K562 (cell line): ENCODE data around the gene PRKAR2B. TPM values are rescaled to one million over a fixed set of nuclear protein-coding genes. Genes with fewer than 3 reads are reported as not detected.
A peak's percentile ranks its signal among the peaks of the same experiment; 100 is the strongest.

Experiments used
- ATAC-seq: fragments of 200-7000 bp; cut with Tn5 transposase; 3 replicates; pipeline ENCODE4 v1.9.1; 2020; ENCODE audit warnings: moderate library complexity
- BruUV-seq: library from RNA; stranded (reverse); fragments of 400-500 nt; replicated peaks from 2 replicates; lab custom pipeline; 2021; lab: Mats Ljungman, UMichigan
- CTCF ChIA-PET: fragments of 300-600 bp; formaldehyde crosslinking; extraction: SDS; loops from one replicate; lab custom pipeline; 2021; ENCODE audit warnings: low intra/inter-chr PET ratio; lab: Yijun Ruan, JAX
- POLR2A ChIA-PET: fragments of 300-600, 350-650 bp; sonication (Branson Sonifier 250); formaldehyde crosslinking; extraction: SDS; loops from one replicate; lab custom pipeline; 2021; ENCODE audit warnings: antibody characterized with exemption, inconsistent platforms; lab: Yijun Ruan, JAX
- DNase-seq, 4 experiments: peaks; one replicate each; pipeline versions ENCODE4 v3.0.0 to v3.0.0-alpha.2; 2011 to 2018; ENCODE audit warnings: low spot score in 3 of 4, mixed read lengths in 3 of 4; ENCODE audit errors: extremely low read depth in 1 of 4
- FAIRE-seq: peaks from 2 replicates; lab custom pipeline; 2011; peaks lifted over from hg19 to GRCh38; lab: Jason Lieb, UNC
- H2AFZ ChIP-seq: 2 replicates; pipeline ENCODE4 v1.6.0; 2011; ENCODE audit warnings: low read depth, low read length, control low read depth, inconsistent platforms
- H3K27ac ChIP-seq: fragments of 200-600 bp; 3 replicates; pipeline ENCODE4 v1.8.0; 2011; ENCODE audit warnings: low read depth, mild to moderate bottlenecking, control low read depth, inconsistent platforms, low read length, moderate library complexity, mixed read lengths; ENCODE audit errors: extremely low read depth
- H3K27me3 ChIP-seq, 2 experiments: fragments of 300-600 bp in 1 of 2; 2 replicates in 1 of 2; 3 replicates in 1 of 2; pipeline versions ENCODE4 v1.6.0 to v1.8.0; 2011; ENCODE audit warnings: inconsistent platforms in 2 of 2, low read length in 2 of 2, mild to moderate bottlenecking in 1 of 2, mixed read lengths in 1 of 2, moderate library complexity in 1 of 2; ENCODE audit not compliant: control insufficient read depth in 2 of 2, insufficient read depth in 2 of 2
- H3K36me3 ChIP-seq: fragments of 300-600 bp; 3 replicates; pipeline ENCODE4 v1.8.0; 2011; ENCODE audit warnings: mild to moderate bottlenecking, low read length, inconsistent platforms; ENCODE audit not compliant: control insufficient read depth, insufficient read depth
- H3K4me1 ChIP-seq, 2 experiments: fragments of 200-600 bp in 1 of 2; replicated peaks in 1 of 2; 2 replicates in 1 of 2; 3 replicates in 1 of 2; pipeline versions ENCODE4 v1.5.1 to v1.8.0; 2011; ENCODE audit warnings: inconsistent platforms in 2 of 2, low read length in 2 of 2, mild to moderate bottlenecking in 1 of 2, mixed read lengths in 1 of 2, moderate library complexity in 1 of 2; ENCODE audit not compliant: control insufficient read depth in 2 of 2, insufficient read depth in 2 of 2
- H3K4me2 ChIP-seq: 2 replicates; pipeline ENCODE4 v1.6.1; 2011; ENCODE audit warnings: low read length, control low read depth, inconsistent platforms, mixed read lengths; ENCODE audit not compliant: insufficient read depth
- H3K4me3 ChIP-seq: fragments of 200-600 bp; sonication (generic), shearing (Covaris generic); 2 replicates; pipeline ENCODE4 v1.5.1; 2016; ENCODE audit warnings: control low read depth, inconsistent platforms
- H3K79me2 ChIP-seq: fragments of 200-600 bp; 3 replicates; pipeline ENCODE4 v1.8.0; 2011; ENCODE audit warnings: low read length, inconsistent platforms; ENCODE audit not compliant: control insufficient read depth, insufficient read depth
- H3K9ac ChIP-seq, 2 experiments: 2 replicates each; pipeline versions ENCODE4 v1.6.0 to v1.6.1; 2011; ENCODE audit warnings: low read depth in 2 of 2, low read length in 2 of 2, control low read depth in 1 of 2, inconsistent platforms in 1 of 2, mild to moderate bottlenecking in 1 of 2, mixed read lengths in 1 of 2; ENCODE audit not compliant: insufficient read depth in 1 of 2
- H3K9me1 ChIP-seq: one replicate; pipeline ENCODE4 v1.6.0; 2011; ENCODE audit warnings: inconsistent platforms, mild to moderate bottlenecking, low read length, moderate library complexity; ENCODE audit not compliant: control insufficient read depth, insufficient read depth
- H3K9me3 ChIP-seq: replicated peaks from 2 replicates; pipeline ENCODE4 v1.5.1; 2011; ENCODE audit warnings: low read depth, low read length, inconsistent platforms; ENCODE audit not compliant: control insufficient read depth, insufficient read depth
- H4K20me1 ChIP-seq: replicated peaks from 2 replicates; pipeline ENCODE4 v1.6.1; 2011; ENCODE audit warnings: low read length, inconsistent platforms, mixed read lengths; ENCODE audit not compliant: control insufficient read depth, insufficient read depth
- FOS ChIP-seq: IDR thresholded peaks from 3 replicates; pipeline ENCODE4 v1.6.1; 2011; ENCODE audit not compliant: insufficient read length; ENCODE audit errors: extremely low read depth
- KHSRP ChIP-seq: fragments of 450-650 bp; IDR thresholded peaks from 2 replicates; pipeline ENCODE4 v1.6.1; 2017
- MCM2 ChIP-seq: fragments of 450-650 bp; IDR thresholded peaks from 2 replicates; pipeline ENCODE4 v1.6.1; 2017; ENCODE audit warnings: low read depth, mild to moderate bottlenecking
- MED1 ChIP-seq: sonication (generic); formaldehyde crosslinking; IDR thresholded peaks from 2 replicates; pipeline ENCODE4 v1.8.1; 2023; ENCODE audit warnings: missing genetic modification reagents, borderline replicate concordance
- NCOA4 ChIP-seq: fragments of 450-650 bp; IDR thresholded peaks from 2 replicates; pipeline ENCODE4 v1.6.1; 2018; ENCODE audit warnings: mild to moderate bottlenecking; ENCODE audit not compliant: partially characterized antibody
- NR3C1 ChIP-seq: sonication (generic); formaldehyde crosslinking; IDR thresholded peaks from 2 replicates; pipeline ENCODE4 v1.8.1; 2022; ENCODE audit warnings: missing genetic modification reagents
- RBFOX2 ChIP-seq: fragments of 200-400 bp; formaldehyde crosslinking; IDR thresholded peaks from 2 replicates; pipeline ENCODE4 v1.6.1; 2017; ENCODE audit warnings: low read depth, mild to moderate bottlenecking, low read length, moderate library complexity
- SMC3 ChIP-seq: conservative IDR thresholded peaks from 2 replicates; pipeline ENCODE4 v1.6.1; 2011; ENCODE audit warnings: low read depth, low read length, improper control_type of control experiment; ENCODE audit not compliant: insufficient read depth
- XRCC3 ChIP-seq: fragments of 450-650 bp; IDR thresholded peaks from 2 replicates; pipeline ENCODE4 v1.6.1; 2017; ENCODE audit warnings: mild to moderate bottlenecking, moderate library complexity
- ZNF121 ChIP-seq: sonication (generic); formaldehyde crosslinking; conservative IDR thresholded peaks from 2 replicates; pipeline ENCODE4 v1.8.0; 2022; ENCODE audit warnings: missing genetic modification reagents
- ZNF146 ChIP-seq: IDR thresholded peaks from one replicate; pipeline ENCODE4 v1.6.1; 2018; ENCODE audit warnings: missing compliant biosample characterization; ENCODE audit not compliant: unreplicated experiment
- ZNF354B ChIP-seq: fragments of 250-450 bp; sonication (Bioruptor Pico); IDR thresholded peaks from 2 replicates; pipeline ENCODE4 v1.4.0; 2020
- WGBS: fragments of 100-300 bp; shearing (Covaris generic); methylation state at CpG from one replicate; pipeline ENCODE4 v1.1.6; 2016; ENCODE audit warnings: low coverage, mixed read lengths; ENCODE audit not compliant: insufficient coverage; ENCODE audit errors: missing lambda C conversion rate; 5-methylcytosine and 5-hydroxymethylcytosine counted together
- in situ Hi-C: fragments of 300-500 bp; cut with MboI; formaldehyde crosslinking; loops from 4 replicates; pipeline ENCODE4 v1.15.0; 2018; ENCODE audit warnings: inconsistent platforms, mixed read lengths
- intact Hi-C: fragments of 100-400 bp; cut with micrococcal nuclease; formaldehyde crosslinking; loops from 2 replicates; pipeline ENCODE4 v1.14.2; 2022
- polyA plus RNA-seq, 8 experiments: library from polyadenylated mRNA; depleted of rRNA in 4 of 8; stranded (reverse) in 5 of 8; unstranded in 3 of 8; fragments of >200 nt; fragmentation: Nextera tagmentation in 2 of 8; fragmentation: Illumina TruSeq in 1 of 8; extraction: Ambion mirVana in 2 of 8; extraction: Trizol in 1 of 8; gene quantifications; 2 replicates each; pipeline versions ENCODE4 v1.2.1 to v1.2.3, GENCODE V29; 2011 to 2014; ENCODE audit warnings: inconsistent platforms in 1 of 8, missing spikeins in 1 of 8
- total RNA-seq, 7 experiments: library from RNA; depleted of rRNA in 6 of 7; stranded (reverse); fragments of >200 nt in 6 of 7; fragmentation: Illumina TruSeq in 2 of 7; extraction: Trizol in 2 of 7; gene quantifications; 2 replicates each; pipeline versions ENCODE4 v1.2.1 to v1.2.3, GENCODE V29; 2011 to 2021; ENCODE audit warnings: low replicate concordance in 1 of 7
- TF ChIP-seq, protein P1 (sequence below): IDR thresholded peaks from 2 replicates; pipeline ENCODE4 v1.6.1; 2016; ENCODE audit warnings: missing genetic modification characterization, missing compliant biosample characterization

The PRKAR2B gene
- total and polyA plus RNA-seq, 9 of the 15 experiments (the other 6 are each of a cell fraction or from before 2014, with no cell fraction given), result 59.0 to 173 (median 129) TPM

DNA sequence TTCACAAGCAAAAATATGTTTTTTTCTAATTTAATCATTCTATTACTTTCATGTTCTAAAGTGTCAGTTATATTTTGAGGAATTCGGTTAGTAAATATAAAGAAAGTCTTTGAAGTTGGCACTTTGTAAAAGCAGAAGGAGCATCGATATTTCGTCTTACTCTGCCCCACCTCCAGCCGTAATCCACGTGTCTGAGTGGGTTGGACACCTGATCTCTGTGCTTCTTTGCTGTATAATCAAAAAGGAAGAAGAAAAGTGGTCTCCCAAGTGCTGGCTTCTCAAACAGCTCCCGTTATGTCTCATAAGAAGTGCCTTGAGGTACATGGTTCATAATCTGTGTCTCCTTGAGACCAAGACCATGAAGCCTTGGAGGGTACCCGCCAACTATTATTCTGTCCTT is 19.8 kb downstream of the PRKAR2B start (continued):
- TF ChIP-seq RBFOX2, result no peak
- TF ChIP-seq FOS, result no peak
- no peak for TF ChIP-seq ZNF354B (CRISPR knock-in tag)
- no peak for TF ChIP-seq MED1 (CRISPR knock-in tag)
- no peak for TF ChIP-seq ZNF121 (CRISPR knock-in tag)
- no peak for TF ChIP-seq KHSRP
- no peak for TF ChIP-seq NR3C1
- no peak for TF ChIP-seq SMC3
- TF ChIP-seq, protein P1, sequence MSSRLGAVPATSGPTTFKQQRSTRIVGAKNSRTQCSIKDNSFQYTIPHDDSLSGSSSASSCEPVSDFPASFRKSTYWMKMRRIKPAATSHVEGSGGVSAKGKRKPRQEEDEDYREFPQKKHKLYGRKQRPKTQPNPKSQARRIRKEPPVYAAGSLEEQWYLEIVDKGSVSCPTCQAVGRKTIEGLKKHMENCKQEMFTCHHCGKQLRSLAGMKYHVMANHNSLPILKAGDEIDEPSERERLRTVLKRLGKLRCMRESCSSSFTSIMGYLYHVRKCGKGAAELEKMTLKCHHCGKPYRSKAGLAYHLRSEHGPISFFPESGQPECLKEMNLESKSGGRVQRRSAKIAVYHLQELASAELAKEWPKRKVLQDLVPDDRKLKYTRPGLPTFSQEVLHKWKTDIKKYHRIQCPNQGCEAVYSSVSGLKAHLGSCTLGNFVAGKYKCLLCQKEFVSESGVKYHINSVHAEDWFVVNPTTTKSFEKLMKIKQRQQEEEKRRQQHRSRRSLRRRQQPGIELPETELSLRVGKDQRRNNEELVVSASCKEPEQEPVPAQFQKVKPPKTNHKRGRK (tag), result no peak
- TF ChIP-seq ZNF146 (CRISPR knock-in tag), result no peak
- no peak for TF ChIP-seq NCOA4

DNA sequence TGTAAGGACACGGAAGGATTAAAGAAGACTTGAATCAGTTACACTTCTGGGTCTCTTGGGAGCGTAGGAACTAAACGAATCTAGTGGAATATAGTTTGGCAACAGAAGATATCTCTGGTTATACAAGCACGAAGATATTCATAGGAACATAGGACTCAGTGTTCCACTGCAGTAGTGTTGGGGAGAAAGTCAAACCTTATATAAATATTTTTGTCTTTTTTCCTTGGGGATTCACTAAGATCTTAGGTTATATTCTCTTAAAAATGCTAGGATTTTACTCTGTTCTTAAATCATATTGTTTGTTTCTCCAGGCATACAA is 21.4 kb downstream of the PRKAR2B start:
- peaks cover 100% of the 10 kb centered on the region for H3K79me2 ChIP-seq
- H3K4me3 ChIP-seq, result no peak overlapping the region
- 0 out of 2 replicates have a peak, but pooled peaks cover 4% of the 10 kb centered on the region for H4K20me1 ChIP-seq
- no peak overlapping the region for H2AFZ ChIP-seq
- ChIA-PET CTCF (no interaction called here), POLR2A (interaction anchor here (0.7 to 3.5 kb wide), 4 partner anchors 9 to 120 kb away, joined by 3 to 44 read pairs (median 4); no protein-coding TSS in a partner anchor)
- no TSS peak for BruUV-seq
- H3K9me1 ChIP-seq, result no peaks in the 10 kb centered on the region
- no peaks in the 10 kb centered on the region for H3K27me3 ChIP-seq
- in situ Hi-C loops (no loop called here), intact Hi-C loops (no loop called here)
- FAIRE-seq (no peak), ATAC-seq (peak; percentile 16), DNase-seq (no peak)
- no peaks in the 10 kb centered on the region for H3K9me3 ChIP-seq
- H3K4me1 ChIP-seq, result peaks cover 6 to 34% of the 10 kb centered on the region in 2 experiments; a peak in 3 of 5 replicates
- H3K9ac ChIP-seq, result 0 out of 4 replicates have a peak overlapping the region, but pooled peaks of 1 of the 2 experiments have one; percentile 4
- H3K36me3 ChIP-seq, result peaks cover 37% of the 10 kb centered on the region
- H3K27ac ChIP-seq, result 0 out of 3 replicates have a peak overlapping the region, but pooled peaks have one; percentile 1
- WGBS, result 44% methylated on average over 4 of the region's 4 CpGs
- TF ChIP-seq MCM2 (no peak), XRCC3 (0 out of 2 replicates have a peak, but pooled peaks have one; percentile 44)
- no peak overlapping the region for H3K4me2 ChIP-seq
